Measurements from ENCODE around the gene SH3BP4.

Gene SH3BP4

DNA sequence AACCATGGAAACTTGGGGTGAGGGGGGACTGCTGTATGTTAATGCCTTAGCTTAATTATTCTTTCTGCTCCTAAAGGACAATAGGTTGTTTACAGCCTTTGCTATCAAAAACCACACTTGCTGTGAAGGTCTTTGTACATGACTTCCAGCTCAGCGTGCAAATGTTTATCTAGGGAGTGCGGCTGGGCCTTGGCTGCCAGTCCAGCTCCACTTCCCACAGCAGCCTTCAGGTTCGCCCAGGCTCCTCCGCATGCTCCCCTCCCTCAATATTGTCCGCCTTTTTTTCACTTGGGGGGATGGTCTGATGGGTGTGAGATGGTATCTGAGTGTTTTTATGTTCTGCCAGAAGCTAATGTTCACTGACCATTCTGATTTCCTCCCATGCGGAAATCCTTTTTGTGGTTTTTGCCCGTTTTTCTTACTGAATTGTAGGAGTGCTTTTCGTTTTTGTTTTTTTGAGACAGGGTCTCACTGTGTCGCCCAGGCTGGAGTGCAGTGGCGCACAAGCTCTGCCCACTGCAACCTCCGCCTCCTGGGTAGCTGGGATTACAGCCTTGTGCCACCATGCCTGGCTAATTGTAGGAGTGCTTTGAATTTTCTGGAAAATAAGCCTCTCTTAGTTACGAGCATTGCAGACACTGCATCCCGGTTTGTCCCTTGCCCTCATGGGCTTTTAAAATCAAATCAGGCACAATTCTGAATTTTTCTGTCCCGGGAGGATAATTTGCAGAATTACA lies 28.8 kb downstream of the SH3BP4 start:
- DNase-seq, result no peak
- Mint-ChIP-seq H3K36me3 (no peaks in the 10 kb centered on the region), H3K4me1 (no peaks in the 10 kb centered on the region), H3K27me3 (peaks cover 12% of the 10 kb centered on the region), H3K27ac (no peak overlapping the region), H3K9me3 (no peaks in the 10 kb centered on the region), H3K4me3 (no peak overlapping the region)
- CTCF ChIA-PET, result no interaction called here

DNA sequence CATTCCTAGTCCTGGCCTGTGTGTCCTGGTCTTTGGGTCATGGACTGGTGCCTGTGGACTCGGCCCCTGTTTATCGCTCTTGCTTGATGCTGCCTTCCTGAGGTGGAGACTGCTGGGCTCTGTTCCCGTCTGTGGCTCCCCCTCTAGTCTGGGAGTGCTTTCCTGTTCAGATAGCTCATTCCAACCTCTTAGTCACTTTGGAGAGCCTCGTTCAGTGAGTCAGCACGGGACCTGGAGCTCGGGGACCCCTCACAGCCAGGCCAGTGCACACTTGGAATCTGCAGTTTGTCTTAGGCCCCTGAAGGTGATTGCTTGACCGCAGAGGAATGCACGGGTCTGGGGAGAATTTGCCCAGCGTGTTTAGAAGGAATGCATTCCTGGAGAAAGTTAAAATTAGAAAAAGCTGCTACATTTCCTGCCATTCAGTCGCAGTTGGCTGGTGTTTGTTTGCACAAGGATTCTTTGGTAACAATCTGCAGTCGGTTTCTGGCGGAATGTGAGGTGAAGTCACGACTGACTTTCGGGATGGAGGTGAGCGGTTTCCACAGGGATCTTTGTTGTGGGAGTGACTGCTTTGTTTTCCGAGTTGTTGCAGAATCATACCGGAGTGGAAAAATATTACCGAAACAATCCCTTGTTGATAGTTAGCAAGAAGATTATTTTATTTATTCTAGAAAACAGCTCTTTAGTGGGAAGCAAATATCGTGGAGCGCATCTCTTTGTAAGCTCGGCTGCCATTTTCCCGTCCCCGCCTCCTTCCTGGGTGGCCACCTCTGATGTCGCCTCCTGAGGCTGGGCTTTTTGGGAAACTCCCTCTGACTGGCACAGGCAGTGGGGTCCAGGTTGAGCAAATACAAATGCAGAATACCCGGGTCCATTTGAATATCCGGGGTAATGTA lies 29.6 kb downstream of the SH3BP4 start:
- Mint-ChIP-seq H3K9me3 (no peaks in the 10 kb centered on the region), H3K4me1 (no peaks in the 10 kb centered on the region), H3K27me3 (peaks cover 12% of the 10 kb centered on the region), H3K36me3 (no peaks in the 10 kb centered on the region), H3K4me3 (no peak overlapping the region), H3K27ac (no peak overlapping the region)
- DNase-seq, result no peak
- CTCF ChIA-PET, result no interaction called here

DNA sequence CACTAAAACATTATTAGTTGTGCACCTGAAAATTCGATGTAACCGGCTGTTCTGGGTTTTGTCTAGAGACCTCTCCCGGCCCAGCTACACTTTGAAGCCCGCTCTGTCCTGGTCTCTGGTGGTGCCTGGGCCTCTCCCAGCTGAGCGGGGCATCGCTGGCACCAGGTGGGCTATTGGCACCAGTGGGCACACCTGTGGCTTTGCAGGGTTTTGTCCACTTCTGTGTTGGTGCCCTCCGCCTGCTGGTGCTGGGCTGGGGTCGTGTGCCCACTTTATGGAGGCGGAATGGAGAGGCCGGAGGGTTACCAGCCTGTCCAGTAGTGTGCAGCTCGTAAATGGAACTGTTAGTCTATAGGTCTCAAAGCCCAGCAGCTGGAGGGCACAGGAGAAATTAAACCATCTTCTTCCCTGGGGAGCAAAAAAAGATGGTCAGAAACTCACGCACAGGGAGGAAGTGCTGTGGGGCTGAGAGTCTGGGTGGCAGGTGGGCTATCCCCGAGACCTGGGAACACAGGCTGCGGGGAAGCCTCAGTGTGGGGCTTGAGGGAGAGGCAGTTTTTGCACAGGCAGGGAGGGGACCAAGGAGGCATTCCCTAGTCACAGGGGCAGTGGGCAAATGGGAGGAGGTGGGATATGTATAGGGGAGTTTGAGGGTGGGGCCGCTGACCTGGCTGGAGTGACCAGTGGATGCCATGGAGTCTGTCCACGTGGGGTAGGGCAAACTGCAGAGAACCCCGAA lies 30.4 kb downstream of the SH3BP4 start:
- no peaks in the 10 kb centered on the region for H3K36me3 Mint-ChIP-seq
- no peaks in the 10 kb centered on the region for H3K4me1 Mint-ChIP-seq
- no peak for DNase-seq
- H3K4me3 Mint-ChIP-seq, result no peak overlapping the region
- no peaks in the 10 kb centered on the region for H3K9me3 Mint-ChIP-seq
- peaks cover 12% of the 10 kb centered on the region for H3K27me3 Mint-ChIP-seq
- CTCF ChIA-PET, result no interaction called here
- no peak overlapping the region for H3K27ac Mint-ChIP-seq

DNA sequence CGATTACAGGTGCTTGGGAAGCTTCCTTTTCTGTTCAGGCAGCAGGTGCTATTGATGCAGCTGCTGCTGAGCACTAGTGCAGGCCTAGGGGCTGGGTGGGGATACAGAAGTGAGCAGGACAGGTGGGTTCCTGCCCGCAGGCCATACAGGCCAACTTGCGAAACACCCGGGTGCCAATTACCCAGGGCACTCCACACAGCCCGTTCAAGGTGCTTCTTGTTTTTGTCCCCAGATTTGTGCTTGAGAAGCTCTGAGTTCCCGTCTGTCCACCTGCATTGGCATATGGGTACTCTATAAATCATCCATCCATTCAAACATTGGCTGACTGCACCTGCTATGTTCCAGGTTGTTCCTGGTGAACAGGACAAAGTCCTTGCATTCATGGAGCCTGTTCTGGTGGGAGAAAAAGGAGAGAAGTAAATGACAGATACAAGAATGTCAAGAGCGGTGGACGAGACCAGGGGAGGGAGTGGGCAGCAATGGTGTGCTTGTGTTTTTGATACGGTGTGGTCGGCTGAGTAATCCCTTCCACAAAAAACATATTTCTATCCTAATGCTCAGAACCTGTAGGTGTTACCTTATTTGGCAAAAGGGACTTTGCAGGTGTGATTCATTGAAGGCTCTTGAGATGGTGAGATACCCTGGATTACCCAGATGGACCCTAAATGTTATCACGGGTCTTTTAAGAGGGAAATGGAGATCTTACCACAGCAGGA lies 31.4 kb downstream of the SH3BP4 start:
- CTCF ChIA-PET, result no interaction called here
- H3K9me3 Mint-ChIP-seq, result no peaks in the 10 kb centered on the region
- peaks cover 10% of the 10 kb centered on the region for H3K27me3 Mint-ChIP-seq
- no peak overlapping the region for H3K27ac Mint-ChIP-seq
- no peaks in the 10 kb centered on the region for H3K36me3 Mint-ChIP-seq
- DNase-seq, result no peak
- no peak overlapping the region for H3K4me3 Mint-ChIP-seq
- H3K4me1 Mint-ChIP-seq, result no peaks in the 10 kb centered on the region

DNA sequence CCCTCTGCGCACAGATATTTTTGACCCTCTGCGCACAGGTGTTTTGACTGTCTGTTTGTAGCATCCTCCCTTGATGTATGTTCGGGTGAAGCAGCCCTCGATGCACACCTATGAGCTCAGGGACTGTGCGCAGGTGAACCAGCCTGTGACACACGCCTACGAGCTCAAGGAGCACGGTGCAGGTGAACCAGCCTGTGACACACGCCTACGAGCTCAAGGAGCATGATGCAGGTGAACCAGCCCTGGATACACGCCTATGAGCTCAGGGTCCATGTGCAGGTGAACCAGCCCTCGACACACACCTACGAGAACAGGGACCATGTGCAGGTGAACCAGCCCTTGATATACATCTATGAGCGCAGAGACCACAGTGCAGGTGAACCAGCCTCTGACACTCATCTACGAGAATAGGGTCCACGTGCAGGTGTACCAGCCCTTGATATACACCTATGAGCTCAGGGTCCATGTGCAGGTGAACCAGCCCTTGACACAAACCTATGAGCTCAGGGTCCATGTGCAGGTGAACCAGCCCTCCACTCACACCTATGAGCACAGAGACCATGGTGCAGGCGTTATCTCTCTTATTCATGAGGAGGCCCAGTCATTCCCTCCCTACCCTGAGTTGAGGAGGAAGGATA lies 33.9 kb downstream of the SH3BP4 start:
- peaks cover 4% of the 10 kb centered on the region for H3K27me3 Mint-ChIP-seq
- H3K9me3 Mint-ChIP-seq, result no peaks in the 10 kb centered on the region
- no peaks in the 10 kb centered on the region for H3K36me3 Mint-ChIP-seq
- CTCF ChIA-PET, result no interaction called here
- DNase-seq, result no peak
- H3K4me1 Mint-ChIP-seq, result no peaks in the 10 kb centered on the region
- H3K4me3 Mint-ChIP-seq, result no peak overlapping the region
- H3K27ac Mint-ChIP-seq, result no peak overlapping the region

DNA sequence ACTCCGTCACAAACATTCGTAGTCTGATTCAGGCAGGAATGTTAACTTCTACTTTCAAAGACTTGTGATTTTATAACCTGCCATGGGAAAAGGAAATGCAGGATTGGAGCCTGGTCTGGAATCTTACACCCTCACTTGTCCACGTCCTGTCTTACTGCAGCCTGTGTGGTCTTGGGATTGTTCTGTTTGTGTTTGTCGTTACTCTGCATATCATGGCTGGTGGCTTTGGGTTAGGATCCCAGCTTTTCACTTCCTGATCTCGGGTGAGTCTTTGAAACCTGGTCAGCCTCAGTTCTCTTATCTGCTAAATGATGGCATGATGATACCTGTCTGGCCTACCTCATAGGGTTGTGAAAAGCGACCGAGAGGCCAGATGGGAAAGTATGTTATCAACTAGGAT lies 34.6 kb downstream of the SH3BP4 start:
- Mint-ChIP-seq H3K9me3 (no peaks in the 10 kb centered on the region), H3K4me3 (no peak overlapping the region), H3K27ac (no peak overlapping the region), H3K4me1 (no peaks in the 10 kb centered on the region), H3K36me3 (no peaks in the 10 kb centered on the region), H3K27me3 (peaks cover 4% of the 10 kb centered on the region)
- DNase-seq, result no peak
- CTCF ChIA-PET, result no interaction called here

DNA sequence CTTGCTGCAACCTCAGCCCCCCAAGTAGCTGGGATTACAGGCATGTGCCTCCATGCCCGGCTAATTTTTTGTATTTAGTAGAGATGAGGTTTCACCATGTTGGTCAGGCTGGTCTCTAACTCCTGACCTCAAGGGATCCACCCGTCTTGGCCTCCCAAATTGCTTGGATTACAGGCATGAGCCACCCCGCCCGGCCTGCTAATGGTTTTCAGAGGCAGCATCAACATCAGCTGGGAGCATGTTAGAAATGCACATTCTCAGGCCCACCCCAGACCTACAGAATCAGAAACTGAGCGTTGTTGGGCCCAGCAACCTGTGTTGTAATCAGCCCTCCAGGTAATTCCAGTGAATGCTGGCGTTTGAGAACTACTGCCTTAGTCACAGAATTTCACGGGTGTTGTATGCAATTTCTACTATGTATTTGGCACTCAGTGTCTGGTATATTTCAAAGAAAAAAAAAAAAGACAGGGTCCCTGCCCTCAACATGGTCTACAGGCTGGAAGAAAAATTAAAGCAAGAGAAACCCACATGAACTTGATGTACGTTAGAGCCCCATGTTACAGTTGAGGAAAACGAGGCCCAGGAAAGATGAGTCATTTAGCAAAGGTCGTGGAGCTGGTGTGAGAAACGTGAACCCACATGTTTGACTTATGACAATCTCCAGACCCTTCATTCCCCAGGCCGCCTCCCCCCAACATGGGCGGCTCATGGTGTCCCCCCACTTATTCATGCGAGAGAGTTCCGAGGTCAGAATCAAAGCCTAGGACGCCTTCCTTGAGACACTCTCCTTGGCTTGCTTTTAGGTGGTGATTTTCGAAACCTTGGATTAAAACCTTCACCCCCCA lies 35.3 kb downstream of the SH3BP4 start:
- no peak overlapping the region for H3K27ac Mint-ChIP-seq

DNA sequence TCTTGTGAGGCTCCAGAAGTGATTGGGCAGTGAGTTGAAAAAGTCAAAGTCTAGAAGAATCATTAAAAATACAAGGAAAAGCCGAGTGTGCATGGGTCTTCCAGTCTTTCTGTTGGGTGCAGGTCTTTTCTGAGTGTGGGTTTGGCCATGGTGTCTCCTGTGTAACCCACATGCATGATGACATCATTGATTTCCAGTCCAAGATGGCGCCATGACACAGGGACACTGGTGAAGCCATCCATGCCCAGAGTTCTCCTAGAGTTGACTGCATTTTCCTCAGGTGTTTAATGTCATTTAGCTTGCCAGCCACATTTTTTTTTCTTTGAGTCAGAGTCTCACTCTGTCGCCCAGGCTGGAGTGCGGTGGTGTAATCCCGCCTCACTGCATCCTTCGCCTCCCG lies 35.9 kb downstream of the SH3BP4 start:
- Mint-ChIP-seq H3K4me1 (no peaks in the 10 kb centered on the region), H3K36me3 (no peaks in the 10 kb centered on the region), H3K27ac (no peak overlapping the region), H3K27me3 (peaks cover 2% of the 10 kb centered on the region), H3K4me3 (no peak overlapping the region), H3K9me3 (no peaks in the 10 kb centered on the region)
- DNase-seq, result no peak
- CTCF ChIA-PET, result no interaction called here

More for the DNA sequence above, 35.3 kb downstream of the SH3BP4 start:
- Mint-ChIP-seq H3K27me3 (peaks cover 4% of the 10 kb centered on the region), H3K36me3 (no peaks in the 10 kb centered on the region), H3K9me3 (no peaks in the 10 kb centered on the region), H3K4me1 (no peaks in the 10 kb centered on the region), H3K4me3 (no peak overlapping the region)
- CTCF ChIA-PET, result no interaction called here
- DNase-seq, result no peak

DNA sequence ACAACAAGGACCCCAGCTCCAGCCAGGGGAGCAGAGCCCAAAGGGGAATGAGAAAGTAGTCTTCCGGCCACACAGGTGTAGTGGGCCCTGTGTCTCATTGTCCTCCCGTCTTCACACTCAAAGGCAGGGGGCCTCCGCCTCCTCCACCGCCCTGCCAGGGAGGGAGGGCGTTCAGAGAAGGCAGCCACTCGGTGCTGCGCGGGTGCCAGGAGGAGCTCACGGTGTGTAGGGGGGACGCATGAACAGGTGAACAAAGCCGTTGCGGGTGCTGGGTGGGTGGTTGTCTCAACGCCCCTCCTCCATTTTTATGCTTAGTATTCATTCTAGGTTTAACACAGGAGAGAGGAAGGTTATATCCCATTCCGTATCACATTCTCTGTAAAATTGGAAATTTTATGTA lies 36.7 kb downstream of the SH3BP4 start:
- Mint-ChIP-seq H3K9me3 (no peaks in the 10 kb centered on the region), H3K4me3 (no peak overlapping the region), H3K27ac (no peak overlapping the region), H3K4me1 (no peaks in the 10 kb centered on the region), H3K27me3 (peaks cover 9% of the 10 kb centered on the region), H3K36me3 (no peaks in the 10 kb centered on the region)
- CTCF ChIA-PET, result no interaction called here
- DNase-seq, result no peak

DNA sequence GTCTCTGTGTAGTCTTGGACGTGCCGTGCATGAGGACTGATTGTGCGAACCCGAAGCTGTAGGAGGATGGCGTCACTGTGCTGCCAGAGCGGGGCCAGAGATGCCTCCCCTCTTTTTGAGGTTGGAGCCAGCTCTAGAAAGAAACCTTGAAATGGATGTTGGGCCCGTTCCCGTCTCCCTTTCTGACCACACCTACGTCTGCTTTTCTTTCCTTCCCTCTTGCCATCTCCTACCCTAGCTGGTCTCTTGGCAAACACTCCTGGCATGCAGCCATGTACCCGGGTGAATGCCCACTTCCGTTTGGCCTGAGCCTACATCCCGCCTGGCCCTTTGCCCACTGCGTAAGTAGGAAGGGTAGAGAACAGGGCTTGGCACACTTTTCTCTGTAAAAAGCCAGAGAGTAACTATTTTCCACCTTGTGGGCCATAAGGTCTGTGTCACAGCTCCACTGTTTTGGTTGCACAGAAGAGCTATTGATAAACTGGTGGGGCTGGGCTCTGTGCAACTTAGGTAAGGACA lies 37.4 kb downstream of the SH3BP4 start:
- CTCF ChIA-PET, result no interaction called here
- Mint-ChIP-seq H3K27ac (no peak overlapping the region), H3K4me3 (no peak overlapping the region), H3K27me3 (peaks cover 14% of the 10 kb centered on the region), H3K9me3 (no peaks in the 10 kb centered on the region), H3K4me1 (no peaks in the 10 kb centered on the region), H3K36me3 (no peaks in the 10 kb centered on the region)
- no peak for DNase-seq

DNA sequence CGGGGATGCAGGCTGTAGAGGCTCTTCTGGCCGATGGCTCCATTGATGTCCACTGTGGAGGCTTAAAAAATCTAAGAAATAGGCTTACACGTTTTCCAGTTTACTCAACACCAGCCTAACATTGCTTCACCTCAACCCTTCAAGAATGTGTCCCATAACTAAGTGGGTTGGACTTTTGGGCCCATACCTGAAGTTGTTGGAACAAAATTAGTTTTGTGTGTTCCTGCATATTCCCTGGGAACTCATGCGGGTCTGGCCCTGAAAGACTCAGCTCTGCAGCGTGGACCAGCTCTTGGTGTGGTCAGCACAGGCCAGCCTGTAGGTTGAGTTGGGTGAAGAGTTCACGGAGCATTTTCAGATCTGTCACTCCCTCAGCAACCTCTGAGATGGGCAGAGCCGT lies 38.5 kb downstream of the SH3BP4 start:
- no peaks in the 10 kb centered on the region for H3K36me3 Mint-ChIP-seq
- no peak overlapping the region for H3K4me3 Mint-ChIP-seq
- no peaks in the 10 kb centered on the region for H3K4me1 Mint-ChIP-seq
- no peak overlapping the region for H3K27ac Mint-ChIP-seq
- DNase-seq, result no peak
- peaks cover 17% of the 10 kb centered on the region for H3K27me3 Mint-ChIP-seq
- no peaks in the 10 kb centered on the region for H3K9me3 Mint-ChIP-seq
- CTCF ChIA-PET, result no interaction called here

DNA sequence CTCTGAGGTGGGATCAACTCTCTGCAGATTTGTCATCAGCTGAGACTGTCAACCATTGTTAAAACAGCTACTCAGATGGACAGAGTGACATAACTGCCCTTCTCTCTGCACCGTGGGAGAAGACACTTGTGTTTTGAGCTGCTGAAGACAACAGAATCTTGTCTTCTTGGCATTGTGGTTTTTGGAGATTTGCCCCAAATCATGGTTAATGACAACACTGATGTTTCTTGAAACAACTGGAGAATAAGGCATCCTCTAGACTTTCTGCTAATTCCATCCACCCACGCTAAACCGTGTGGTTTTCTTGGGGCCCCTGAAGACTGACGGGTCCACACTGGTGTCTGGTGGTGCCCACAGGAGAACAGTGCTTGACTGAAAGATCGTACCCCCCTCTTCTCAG lies 39.5 kb downstream of the SH3BP4 start:
- no peak overlapping the region for H3K4me3 Mint-ChIP-seq
- H3K9me3 Mint-ChIP-seq, result no peaks in the 10 kb centered on the region
- H3K27ac Mint-ChIP-seq, result no peak overlapping the region
- CTCF ChIA-PET, result interaction anchor here (0.6 kb wide), 1 partner anchor 14 kb away, joined by 4 read pairs; no protein-coding TSS in a partner anchor
- H3K27me3 Mint-ChIP-seq, result peaks cover 17% of the 10 kb centered on the region
- DNase-seq, result no peak
- no peaks in the 10 kb centered on the region for H3K36me3 Mint-ChIP-seq
- H3K4me1 Mint-ChIP-seq, result no peaks in the 10 kb centered on the region

DNA sequence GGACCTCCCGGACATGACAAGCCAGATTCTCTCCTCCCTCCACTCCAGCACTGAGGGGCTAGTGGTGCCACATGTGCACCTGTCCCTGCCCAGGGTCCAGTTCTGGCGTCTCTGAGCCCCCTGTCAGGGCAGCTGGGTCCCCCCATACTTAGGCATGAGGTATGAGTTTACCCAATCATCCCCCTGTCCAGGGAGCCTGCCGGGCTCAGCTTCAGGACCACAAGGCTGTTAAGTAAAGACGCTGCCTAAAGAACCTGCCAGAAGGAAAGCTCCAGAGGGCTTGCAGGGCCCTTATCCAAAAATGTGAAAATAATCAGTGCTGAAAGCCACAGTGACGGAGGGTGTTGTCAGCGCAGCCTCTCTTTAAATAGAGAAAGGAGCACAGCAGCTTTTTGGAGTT lies 40.0 kb downstream of the SH3BP4 start:
- Mint-ChIP-seq H3K4me1 (no peaks in the 10 kb centered on the region), H3K36me3 (no peaks in the 10 kb centered on the region), H3K4me3 (no peak overlapping the region), H3K27ac (no peak overlapping the region), H3K9me3 (no peaks in the 10 kb centered on the region), H3K27me3 (peaks cover 17% of the 10 kb centered on the region)
- CTCF ChIA-PET, result interaction anchor here (0.6 kb wide), 1 partner anchor 15 kb away, joined by 4 read pairs; no protein-coding TSS in a partner anchor
- no peak for DNase-seq

All from activated naive CD4-positive, alpha-beta T cell treated with anti-CD3 and anti-CD28 coated beads, Interleukin-2, amount 10 ng/mL, durations not matched to agents 7 days and 5 days (primary cell).